Measurements from ENCODE around the gene ACKR4.
"Not testable (repeated sequence)": the region's sequence is repeated elsewhere in the genome, so short reads cannot be mapped to it uniquely, and the experiment has no call there.

Gene ACKR4

GRCh38 chr3:132594498-132594897 is 2.6 kb upstream of the ACKR4 start:
- no peak for DNase-seq (ENCODE audit: low read depth)

- no peak for DNase-seq (ENCODE audit: low read depth)
Observed at GRCh38 chr3:132595014-132595413, 2.1 kb upstream of the ACKR4 start.

- no peak for DNase-seq (ENCODE audit: low read depth)
Observed at GRCh38 chr3:132596326-132596725, 744 bp upstream of the ACKR4 start.

GRCh38 chr3:132597660-132598059 is 590 bp downstream of the ACKR4 start:
- no peak for DNase-seq (ENCODE audit: low read depth)

GRCh38 chr3:132598181-132598580 is 1.1 kb downstream of the ACKR4 start:
- DNase-seq (ENCODE audit: low read depth): no peak

GRCh38 chr3:132600614-132601013 is 3.5 kb downstream of the ACKR4 start:
- DNase-seq (ENCODE audit: low read depth): not testable (repeated sequence)

- DNase-seq (ENCODE audit: low read depth): no peak
Observed at GRCh38 chr3:132605374-132605792, 8.3 kb downstream of the ACKR4 start.

- DNase-seq (ENCODE audit: low read depth): no peak
Observed at GRCh38 chr3:132606085-132606484, 9.0 kb downstream of the ACKR4 start.

GRCh38 chr3:132606620-132607019 is 9.6 kb downstream of the ACKR4 start:
- not testable (repeated sequence) for DNase-seq (ENCODE audit: low read depth)

GRCh38 chr3:132615301-132615700 is 18.2 kb downstream of the ACKR4 start:
- DNase-seq (ENCODE audit: low read depth): not testable (repeated sequence)

GRCh38 chr3:132615881-132616280 is 18.8 kb downstream of the ACKR4 start:
- no peak for DNase-seq (ENCODE audit: low read depth)

- no peak for DNase-seq (ENCODE audit: low read depth)
Observed at GRCh38 chr3:132616780-132617179, 19.7 kb downstream of the ACKR4 start.

GRCh38 chr3:132622148-132622547 is 25.1 kb downstream of the ACKR4 start:
- DNase-seq (ENCODE audit: low read depth): no peak

GRCh38 chr3:132622761-132623160 is 25.7 kb downstream of the ACKR4 start:
- DNase-seq (ENCODE audit: low read depth): no peak

GRCh38 chr3:132623646-132624045 is 26.6 kb downstream of the ACKR4 start:
- DNase-seq (ENCODE audit: low read depth): no peak

GRCh38 chr3:132624790-132625189 is 27.7 kb downstream of the ACKR4 start:
- no peak for DNase-seq (ENCODE audit: low read depth)

- DNase-seq (ENCODE audit: low read depth): no peak
Observed at GRCh38 chr3:132625613-132626012, 28.5 kb downstream of the ACKR4 start.

GRCh38 chr3:132626955-132627354 is 29.9 kb downstream of the ACKR4 start:
- no peak for DNase-seq (ENCODE audit: low read depth)

GRCh38 chr3:132628157-132628556 is 31.1 kb downstream of the ACKR4 start:
- no peak for DNase-seq (ENCODE audit: low read depth)

GRCh38 chr3:132629928-132630327 is 32.9 kb downstream of the ACKR4 start:
- no peak for DNase-seq (ENCODE audit: low read depth)

- no peak for DNase-seq (ENCODE audit: low read depth)
Observed at GRCh38 chr3:132630612-132631011, 33.5 kb downstream of the ACKR4 start.

- DNase-seq (ENCODE audit: low read depth): no peak
Observed at GRCh38 chr3:132635052-132635451, 38.0 kb downstream of the ACKR4 start.

- DNase-seq (ENCODE audit: low read depth): no peak
Observed at GRCh38 chr3:132637590-132637989, 40.5 kb downstream of the ACKR4 start.

- DNase-seq (ENCODE audit: low read depth): no peak
Observed at GRCh38 chr3:132638706-132639105, 41.6 kb downstream of the ACKR4 start.

GRCh38 chr3:132641427-132641826 is 44.4 kb downstream of the ACKR4 start:
- DNase-seq (ENCODE audit: low read depth): not testable (repeated sequence)

Data from stimulated activated CD8-positive, alpha-beta memory T cell treated with anti-CD3 and anti-CD28 coated beads, Interleukin-15, amount 100 ng/mL, for 24 hours (primary cell).